DMS 273 treated with DMSO at 0.1 percent for 48 hours (cell line): Measurements from ENCODE around the gene STAM2.
A peak's percentile ranks its signal among the peaks of the same experiment; 100 is the strongest.
"Not testable (repeated sequence)": the region's sequence is repeated elsewhere in the genome, so short reads cannot be mapped to it uniquely, and the experiment has no call there.

Source experiments
- DNase-seq: peaks from one replicate; lab custom pipeline; 2025; lab: John Stamatoyannopoulos, UW

The STAM2 gene

GRCh38 chr2:152175368-152176112 is at the start of gene STAM2:
STAM2 (minus strand) TSS chr2:152175763; CDS start chr2:152175642, 121 bp downstream.
- peak; percentile 80 for DNase-seq

GRCh38 chr2:152223977-152224376 is 48.4 kb upstream of the STAM2 start:
- DNase-seq: no peak

- DNase-seq: peak; percentile 71
These were observed 47.5 kb upstream of the STAM2 start for GRCh38 chr2:152222975-152223637.

- DNase-seq: no peak
These were observed 46.3 kb upstream of the STAM2 start for GRCh38 chr2:152221839-152222238.

- DNase-seq: no peak
These were observed 43.7 kb upstream of the STAM2 start for GRCh38 chr2:152219077-152219828.

- DNase-seq: no peak
These were observed 25.9 kb upstream of the STAM2 start for GRCh38 chr2:152201466-152201830.

- peak; percentile 23 for DNase-seq
These were observed 25.3 kb upstream of the STAM2 start for GRCh38 chr2:152200565-152201465.

- DNase-seq: no peak
These were observed 24.5 kb upstream of the STAM2 start for GRCh38 chr2:152200101-152200500.

- no peak for DNase-seq
These were observed 22.9 kb upstream of the STAM2 start for GRCh38 chr2:152198499-152198898.

- DNase-seq: not testable (repeated sequence)
These were observed 22.1 kb upstream of the STAM2 start for GRCh38 chr2:152197508-152198284.

GRCh38 chr2:152189622-152190495 is 14.3 kb upstream of the STAM2 start:
- DNase-seq: peak; percentile 41

GRCh38 chr2:152186808-152187207 is 11.2 kb upstream of the STAM2 start:
- not testable (repeated sequence) for DNase-seq

GRCh38 chr2:152186262-152186661 is 10.7 kb upstream of the STAM2 start:
- no peak for DNase-seq

GRCh38 chr2:152183401-152184073 is 8.0 kb upstream of the STAM2 start:
- no peak for DNase-seq

GRCh38 chr2:152177667-152178066 is 2.1 kb upstream of the STAM2 start:
- not testable (repeated sequence) for DNase-seq

GRCh38 chr2:152176113-152176714 is 651 bp upstream of the STAM2 start:
- DNase-seq: no peak

- DNase-seq: peak; percentile 77
These were observed 573 bp downstream of the STAM2 start for GRCh38 chr2:152175012-152175367.

- DNase-seq: no peak
These were observed 989 bp downstream of the STAM2 start for GRCh38 chr2:152174574-152174973.

- no peak for DNase-seq
These were observed 1.7 kb downstream of the STAM2 start for GRCh38 chr2:152173831-152174230.
